Lung (tissue), 12 donors: Measurements from ENCODE around the gene DUT. TPM values are rescaled to one million over a fixed set of nuclear protein-coding genes. Genes with fewer than 3 reads are reported as not detected.
"Not testable (repeated sequence)": the region's sequence is repeated elsewhere in the genome, so short reads cannot be mapped to it uniquely, and the experiment has no call there.

Experiments
- ATAC-seq: fragments of 200-7000 bp; cut with Tn5 transposase; one replicate; pipeline ENCODE4 v1.9.1; 2020; ENCODE audit warnings: moderate number of reproducible peaks; ENCODE audit not compliant: insufficient read depth, low FRiP score
- DNase-seq, 3 donors: peaks; one replicate each; pipeline ENCODE4 v3.0.0-alpha.2; 2013 to 2017
- H3K27ac ChIP-seq, 2 donors: one replicate each; pipeline ENCODE4 v1.5.1; 2013; ENCODE audit warnings: mild to moderate bottlenecking in 2 of 2, moderate library complexity in 2 of 2, control low read depth in 1 of 2, inconsistent platforms in 1 of 2, low read depth in 1 of 2, low read length in 1 of 2
- H3K27me3 ChIP-seq, 3 donors: one replicate each; pipeline ENCODE4 v1.5.1; 2013; ENCODE audit warnings: low read length in 2 of 3; ENCODE audit not compliant: control insufficient read depth in 3 of 3, insufficient read depth in 3 of 3
- H3K36me3 ChIP-seq, 4 donors: one replicate each; pipeline ENCODE4 v1.5.1; 2013; ENCODE audit warnings: low read length in 4 of 4, mild to moderate bottlenecking in 1 of 4, moderate library complexity in 1 of 4; ENCODE audit not compliant: control insufficient read depth in 4 of 4, insufficient read depth in 4 of 4
- H3K4me1 ChIP-seq, 5 donors: one replicate each; pipeline ENCODE4 v1.5.1; 2013; ENCODE audit warnings: low read length in 5 of 5, mild to moderate bottlenecking in 2 of 5, moderate library complexity in 1 of 5; ENCODE audit not compliant: control insufficient read depth in 5 of 5, insufficient read depth in 5 of 5
- H3K4me3 ChIP-seq: one replicate; pipeline ENCODE4 v1.5.1; 2013; ENCODE audit warnings: mild to moderate bottlenecking, control low read depth, moderate library complexity
- H3K9ac ChIP-seq, 2 donors: one replicate each; pipeline ENCODE4 v1.5.1; 2013; ENCODE audit warnings: low read length in 2 of 2, control low read depth in 1 of 2; ENCODE audit not compliant: insufficient read depth in 1 of 2
- H3K9me3 ChIP-seq, 4 donors: one replicate each; pipeline ENCODE4 v1.5.1; 2013; ENCODE audit warnings: low read length in 3 of 4, mild to moderate bottlenecking in 1 of 4, moderate library complexity in 1 of 4; ENCODE audit not compliant: control insufficient read depth in 4 of 4, insufficient read depth in 3 of 4
- WGBS, 2 donors: extraction: QIAGEN DNeasy Blood & Tissue Kit; methylation state at CpG; one replicate each; pipeline ENCODE4 v1.1.7; 2013; 5-methylcytosine and 5-hydroxymethylcytosine counted together
- polyA plus RNA-seq, 2 donors: library from polyadenylated mRNA; stranded (reverse); fragments of 200-250 nt; gene quantifications; one replicate each; pipeline ENCODE4 v1.2.1, GENCODE V29; 2013
- total RNA-seq, 2 donors: library from RNA; depleted of rRNA in 1 of 2; stranded (reverse); fragments of >200 nt in 1 of 2; gene quantifications; one replicate each; pipeline ENCODE4 v1.2.1, GENCODE V29; 2014 to 2021
- TF ChIP-seq, protein P1 (sequence below): IDR thresholded peaks from 2 replicates; pipeline ENCODE4 v1.5.1; 2012; ENCODE audit warnings: mild to moderate bottlenecking; ENCODE audit errors: control extremely low read depth, extremely low read depth
- donor health status: control.
- donor health status: control.
- donor health status: Bipolar disorder and iron deficiency.
- donor health status: healthy.
- donor health status: DM: yes; HTN: yes; CAD: no.

DUT gene
- total and polyA plus RNA-seq, 4 donors: 40.7 to 74.0 (median 69.8) TPM

DNA sequence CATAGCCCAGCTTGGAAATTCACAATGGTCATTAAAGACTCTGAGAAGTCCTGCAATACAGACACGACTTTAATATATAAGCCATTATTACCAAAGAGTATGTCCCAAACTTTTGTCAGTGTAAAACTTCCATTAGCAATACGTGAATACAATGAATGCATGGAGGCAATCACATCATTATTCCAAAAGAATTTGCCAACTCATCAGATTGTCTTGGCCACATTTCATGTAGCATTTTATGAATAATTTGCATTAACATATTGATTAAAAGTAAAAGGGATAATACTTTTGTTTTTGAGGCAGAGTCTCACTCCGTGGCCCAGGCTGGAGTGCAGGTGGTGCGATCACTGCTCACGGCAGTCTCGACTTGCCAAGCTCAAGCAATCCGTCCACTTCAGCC, 7.9 kb upstream of the DUT start:
- H3K4me3 ChIP-seq: no peak overlapping the region
- no peaks in the 10 kb centered on the region for H3K9me3 ChIP-seq
- TF ChIP-seq, protein P1, sequence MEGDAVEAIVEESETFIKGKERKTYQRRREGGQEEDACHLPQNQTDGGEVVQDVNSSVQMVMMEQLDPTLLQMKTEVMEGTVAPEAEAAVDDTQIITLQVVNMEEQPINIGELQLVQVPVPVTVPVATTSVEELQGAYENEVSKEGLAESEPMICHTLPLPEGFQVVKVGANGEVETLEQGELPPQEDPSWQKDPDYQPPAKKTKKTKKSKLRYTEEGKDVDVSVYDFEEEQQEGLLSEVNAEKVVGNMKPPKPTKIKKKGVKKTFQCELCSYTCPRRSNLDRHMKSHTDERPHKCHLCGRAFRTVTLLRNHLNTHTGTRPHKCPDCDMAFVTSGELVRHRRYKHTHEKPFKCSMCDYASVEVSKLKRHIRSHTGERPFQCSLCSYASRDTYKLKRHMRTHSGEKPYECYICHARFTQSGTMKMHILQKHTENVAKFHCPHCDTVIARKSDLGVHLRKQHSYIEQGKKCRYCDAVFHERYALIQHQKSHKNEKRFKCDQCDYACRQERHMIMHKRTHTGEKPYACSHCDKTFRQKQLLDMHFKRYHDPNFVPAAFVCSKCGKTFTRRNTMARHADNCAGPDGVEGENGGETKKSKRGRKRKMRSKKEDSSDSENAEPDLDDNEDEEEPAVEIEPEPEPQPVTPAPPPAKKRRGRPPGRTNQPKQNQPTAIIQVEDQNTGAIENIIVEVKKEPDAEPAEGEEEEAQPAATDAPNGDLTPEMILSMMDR: no peak
- no peaks in the 10 kb centered on the region for H3K4me1 ChIP-seq
- H3K9ac ChIP-seq: no peak overlapping the region
- DNase-seq (no peak), ATAC-seq (no peak)
- WGBS, 2 donors: 94 to 96% methylated on average over 7 of the region's 7 CpGs
- H3K27me3 ChIP-seq: no peaks in the 10 kb centered on the region
- H3K27ac ChIP-seq: no peak overlapping the region
- no peaks in the 10 kb centered on the region for H3K36me3 ChIP-seq

DNA sequence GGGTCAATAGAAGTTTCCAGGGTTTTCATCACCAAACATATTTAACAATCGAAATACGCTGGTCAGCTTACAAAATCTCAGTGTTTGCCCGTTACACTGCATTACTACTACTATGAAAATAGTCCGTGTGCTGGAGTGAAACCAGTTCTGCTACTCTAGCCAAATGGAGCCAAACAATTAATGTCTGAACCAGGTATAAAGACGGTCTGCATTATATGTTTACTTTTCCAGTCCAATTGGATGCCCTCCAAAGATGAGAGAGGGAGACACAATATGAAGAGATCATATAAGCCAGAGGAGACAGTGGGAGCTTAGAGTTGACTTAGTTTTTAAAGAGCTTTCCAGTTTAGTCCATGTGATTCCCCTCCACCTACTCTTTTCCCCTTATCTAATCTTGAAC, 6.3 kb upstream of the DUT start:
- Histone ChIP-seq H3K36me3 (no peaks in the 10 kb centered on the region), H3K4me1 (peaks cover 0 to 4% (median 0%) of the 10 kb centered on the region in 5 donors), H3K9me3 (no peaks in the 10 kb centered on the region), H3K9ac (no peak overlapping the region), H3K27me3 (no peaks in the 10 kb centered on the region), H3K27ac (no peak overlapping the region), H3K4me3 (no peak overlapping the region)
- DNase-seq (peak in 1 of 3 donors; percentile 18), ATAC-seq (no peak)
- WGBS, 2 donors: 57 to 63% methylated on average over 5 of the region's 5 CpGs
- TF ChIP-seq, protein P1: no peak

DNA sequence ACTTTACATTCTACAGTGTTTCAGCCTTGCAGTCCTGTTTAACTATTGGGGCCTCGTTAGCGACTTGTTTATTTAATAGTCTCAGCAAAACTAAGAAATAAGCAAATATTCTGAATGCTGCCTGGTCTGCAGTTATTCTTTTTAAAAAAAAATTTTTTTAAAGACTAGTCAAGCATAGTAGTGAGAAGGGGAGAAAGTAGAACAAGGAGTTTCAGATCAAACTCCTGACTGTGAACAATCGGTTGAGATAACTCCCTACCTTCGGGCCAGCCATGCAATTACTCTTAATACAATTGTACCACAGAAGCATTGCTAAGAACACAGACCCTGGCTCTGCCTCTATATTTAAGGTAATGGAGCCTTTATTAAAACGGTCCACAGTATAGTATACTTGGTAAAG, 5.8 kb upstream of the DUT start:
- WGBS, 2 donors: 71 to 82% methylated on average over 5 of the region's 5 CpGs
- Histone ChIP-seq H3K4me1 (peaks cover 0 to 9% (median 0%) of the 10 kb centered on the region in 5 donors), H3K36me3 (no peaks in the 10 kb centered on the region), H3K9me3 (no peaks in the 10 kb centered on the region), H3K27ac (no peak overlapping the region), H3K4me3 (no peak overlapping the region), H3K27me3 (no peaks in the 10 kb centered on the region), H3K9ac (no peak overlapping the region)
- DNase-seq (no peak), ATAC-seq (no peak)
- TF ChIP-seq, protein P1: no peak

DNA sequence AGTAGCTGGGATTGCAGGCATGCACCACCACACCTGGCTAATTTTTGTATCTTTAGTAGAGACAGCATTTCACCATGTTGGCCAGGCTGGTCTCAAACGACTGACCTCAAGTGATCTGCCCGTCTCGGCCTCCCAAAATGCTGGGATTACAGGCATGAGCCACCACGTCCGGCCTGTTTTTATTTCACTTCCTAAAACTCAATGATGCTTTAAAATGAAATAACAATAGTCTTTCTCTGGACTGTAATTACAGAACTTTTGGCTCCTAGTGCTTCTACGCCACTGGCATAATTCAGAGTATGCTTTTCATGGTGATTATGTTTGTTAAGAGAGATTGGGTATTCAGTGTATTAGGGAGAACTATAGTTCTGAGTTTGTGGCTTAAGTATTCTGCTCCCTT, 5.0 kb upstream of the DUT start:
- H3K9ac ChIP-seq, H3K9me3 ChIP-seq, H3K27me3 ChIP-seq, H3K36me3 ChIP-seq, ATAC-seq, H3K27ac ChIP-seq, DNase-seq, H3K4me3 ChIP-seq: not testable (repeated sequence)
- H3K4me1 ChIP-seq: peaks cover 0 to 10% (median 0%) of the 10 kb centered on the region in 5 donors
- WGBS, 2 donors: 82 to 87% methylated on average over 6 of the region's 6 CpGs
